ENCODE results near the gene SELENBP1.
"Not testable (repeated sequence)": the region's sequence is repeated elsewhere in the genome, so short reads cannot be mapped to it uniquely, and the experiment has no call there.

The SELENBP1 gene

DNA sequence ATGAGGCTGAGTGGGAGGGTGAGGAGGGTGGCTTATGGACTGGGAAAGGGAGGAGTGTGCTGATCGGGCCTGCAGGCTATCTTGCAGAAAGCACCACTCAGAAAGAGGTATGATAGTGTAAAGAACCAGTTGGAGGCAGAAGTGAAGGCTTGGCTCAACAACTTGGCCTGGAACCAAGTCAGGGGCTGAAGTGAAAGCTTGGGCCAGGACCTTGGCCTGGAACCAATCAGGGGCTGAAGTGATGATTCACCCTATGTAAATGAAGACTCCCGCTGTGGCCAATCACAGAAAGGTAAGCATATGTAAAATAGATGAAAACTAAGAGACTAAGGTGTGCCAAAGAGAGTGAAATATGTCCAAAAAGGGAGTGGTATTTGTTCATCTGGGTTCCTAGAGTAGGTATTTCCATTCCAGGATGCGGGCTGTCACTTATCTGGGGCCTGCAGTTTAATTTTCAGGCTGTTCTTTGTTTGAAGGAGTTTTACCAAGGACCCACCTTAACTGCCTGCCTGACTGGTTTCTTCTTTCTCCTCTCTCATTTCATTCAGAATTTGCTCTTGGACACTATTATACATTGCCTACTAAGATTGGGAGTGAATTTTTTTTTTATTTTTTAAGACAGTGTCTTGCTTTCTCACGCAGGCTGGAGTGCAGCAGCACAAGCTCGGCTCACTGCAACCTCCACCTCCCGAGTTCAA is 20.3 kb downstream of the SELENBP1 start:
- H3K9me3 ChIP-seq (ENCODE audit: control insufficient read depth, low read depth, low read length), result peaks cover 8% of the 10 kb centered on the region
- no peak overlapping the region for H3K4me3 ChIP-seq (ENCODE audit: low read length)
- no peak overlapping the region for H3K27ac ChIP-seq (ENCODE audit: low read length)
- H3K36me3 ChIP-seq (ENCODE audit: control insufficient read depth, low read depth, low read length), result no peaks in the 10 kb centered on the region
- peaks cover 5% of the 10 kb centered on the region for H3K4me1 ChIP-seq (ENCODE audit: control insufficient read depth, low read depth, low read length)
- H3K9ac ChIP-seq (ENCODE audit: low read length), result no peak overlapping the region
- H3K27me3 ChIP-seq (ENCODE audit: control insufficient read depth, insufficient read depth, low read length), result no peaks in the 10 kb centered on the region

DNA sequence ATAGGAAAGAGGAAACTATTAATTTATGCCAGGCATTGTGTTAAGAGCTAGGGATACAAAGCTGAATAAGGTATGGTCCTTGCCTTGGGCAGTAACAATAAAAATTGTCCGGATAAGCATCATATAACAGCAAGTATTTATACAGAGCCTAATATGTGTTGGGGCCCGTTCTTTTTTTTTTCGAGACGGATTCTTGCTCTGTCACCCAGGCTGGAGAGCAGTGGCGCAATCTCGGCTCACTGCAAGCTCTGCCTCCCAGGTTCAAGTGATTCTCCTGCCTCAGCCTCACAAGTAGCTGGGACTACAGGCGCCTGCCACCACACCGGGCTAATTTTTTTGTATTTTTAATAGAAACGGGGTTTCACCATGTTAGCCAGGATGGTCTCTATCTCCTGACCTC is 22.2 kb downstream of the SELENBP1 start:
- not testable (repeated sequence) for H3K27ac ChIP-seq (ENCODE audit: low read length); H3K9ac ChIP-seq (ENCODE audit: low read length); H3K9me3 ChIP-seq (ENCODE audit: control insufficient read depth, low read depth, low read length); H3K36me3 ChIP-seq (ENCODE audit: control insufficient read depth, low read depth, low read length); H3K4me3 ChIP-seq (ENCODE audit: low read length); H3K27me3 ChIP-seq (ENCODE audit: control insufficient read depth, insufficient read depth, low read length)
- H3K4me1 ChIP-seq (ENCODE audit: control insufficient read depth, low read depth, low read length), result peaks cover 13% of the 10 kb centered on the region

- Histone ChIP-seq H3K4me3 (ENCODE audit: low read length) (peak overlapping the region; percentile 64), H3K9me3 (ENCODE audit: control insufficient read depth, low read depth, low read length) (peaks cover 8% of the 10 kb centered on the region), H3K27ac (ENCODE audit: low read length) (peak overlapping the region; percentile 54), H3K36me3 (ENCODE audit: control insufficient read depth, low read depth, low read length) (peaks cover 25% of the 10 kb centered on the region), H3K9ac (ENCODE audit: low read length) (peak overlapping the region; percentile 89), H3K27me3 (ENCODE audit: control insufficient read depth, insufficient read depth, low read length) (no peaks in the 10 kb centered on the region), H3K4me1 (ENCODE audit: control insufficient read depth, low read depth, low read length) (peaks cover 13% of the 10 kb centered on the region)
Measured at GRCh38 chr1:151347523-151348246, 24.8 kb downstream of the SELENBP1 start.

GRCh38 chr1:151346769-151347522 is 25.6 kb downstream of the SELENBP1 start, which contains the start of gene RFX5:
Gene RFX5 (minus strand): TSS chr1:151347252. CDS start chr1:151346320, 932 bp downstream.
- peak within 1 kb of the TSS; percentile 98 for H3K27ac ChIP-seq (ENCODE audit: low read length)
- H3K4me1 ChIP-seq (ENCODE audit: control insufficient read depth, low read depth, low read length), result peaks cover 13% of the 10 kb centered on the region
- peak within 1 kb of the TSS; percentile 89 for H3K9ac ChIP-seq (ENCODE audit: low read length)
- H3K36me3 ChIP-seq (ENCODE audit: control insufficient read depth, low read depth, low read length), result peaks cover 32% of the 10 kb centered on the region
- H3K27me3 ChIP-seq (ENCODE audit: control insufficient read depth, insufficient read depth, low read length), result no peaks in the 10 kb centered on the region
- H3K4me3 ChIP-seq (ENCODE audit: low read length), result peak within 1 kb of the TSS; percentile 87
- peaks cover 3% of the 10 kb centered on the region for H3K9me3 ChIP-seq (ENCODE audit: control insufficient read depth, low read depth, low read length)

GRCh38 chr1:151346082-151346768 is 26.3 kb downstream of the SELENBP1 start:
- Histone ChIP-seq H3K27ac (ENCODE audit: low read length) (peak overlapping the region; percentile 98), H3K9me3 (ENCODE audit: control insufficient read depth, low read depth, low read length) (peaks cover 3% of the 10 kb centered on the region), H3K36me3 (ENCODE audit: control insufficient read depth, low read depth, low read length) (peaks cover 38% of the 10 kb centered on the region), H3K4me3 (ENCODE audit: low read length) (peak overlapping the region; percentile 87), H3K4me1 (ENCODE audit: control insufficient read depth, low read depth, low read length) (peaks cover 13% of the 10 kb centered on the region), H3K9ac (ENCODE audit: low read length) (peak overlapping the region; percentile 89), H3K27me3 (ENCODE audit: control insufficient read depth, insufficient read depth, low read length) (no peaks in the 10 kb centered on the region)

DNA sequence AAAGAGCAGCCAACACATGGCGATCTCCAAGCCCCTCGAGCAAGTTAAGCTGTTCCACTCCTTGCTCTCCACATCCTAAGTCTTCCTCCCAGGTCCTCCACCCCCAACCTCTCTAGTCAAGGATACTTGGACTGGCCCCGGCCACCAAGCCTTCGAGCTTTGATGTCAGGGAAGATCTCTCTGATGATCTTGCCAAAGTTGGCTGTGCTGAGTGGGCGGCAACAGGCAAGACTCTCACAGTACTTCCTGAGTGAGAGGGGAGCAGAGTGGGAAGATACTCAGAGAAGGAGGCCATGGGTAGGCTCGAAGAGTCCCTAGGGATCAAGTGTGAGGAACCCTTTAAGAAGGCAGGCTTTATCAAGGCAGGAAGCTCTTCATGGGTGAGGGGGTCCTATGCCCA is 28.2 kb downstream of the SELENBP1 start:
- no peak overlapping the region for H3K27ac ChIP-seq (ENCODE audit: low read length)
- no peaks in the 10 kb centered on the region for H3K9me3 ChIP-seq (ENCODE audit: control insufficient read depth, low read depth, low read length)
- H3K27me3 ChIP-seq (ENCODE audit: control insufficient read depth, insufficient read depth, low read length), result no peaks in the 10 kb centered on the region
- H3K9ac ChIP-seq (ENCODE audit: low read length), result no peak overlapping the region
- H3K4me3 ChIP-seq (ENCODE audit: low read length), result no peak overlapping the region
- H3K4me1 ChIP-seq (ENCODE audit: control insufficient read depth, low read depth, low read length), result peaks cover 13% of the 10 kb centered on the region
- H3K36me3 ChIP-seq (ENCODE audit: control insufficient read depth, low read depth, low read length), result peaks cover 38% of the 10 kb centered on the region

- no peak overlapping the region for H3K27ac ChIP-seq (ENCODE audit: low read length)
- H3K4me3 ChIP-seq (ENCODE audit: low read length), result no peak overlapping the region
- H3K27me3 ChIP-seq (ENCODE audit: control insufficient read depth, insufficient read depth, low read length), result no peaks in the 10 kb centered on the region
- H3K36me3 ChIP-seq (ENCODE audit: control insufficient read depth, low read depth, low read length), result peaks cover 38% of the 10 kb centered on the region
- H3K9me3 ChIP-seq (ENCODE audit: control insufficient read depth, low read depth, low read length), result no peaks in the 10 kb centered on the region
- no peak overlapping the region for H3K9ac ChIP-seq (ENCODE audit: low read length)
- peaks cover 13% of the 10 kb centered on the region for H3K4me1 ChIP-seq (ENCODE audit: control insufficient read depth, low read depth, low read length)
Measured at GRCh38 chr1:151343587-151343986, 28.9 kb downstream of the SELENBP1 start.

- Histone ChIP-seq H3K4me1 (ENCODE audit: control insufficient read depth, low read depth, low read length) (peaks cover 8% of the 10 kb centered on the region), H3K27me3 (ENCODE audit: control insufficient read depth, insufficient read depth, low read length) (no peaks in the 10 kb centered on the region), H3K9me3 (ENCODE audit: control insufficient read depth, low read depth, low read length) (no peaks in the 10 kb centered on the region), H3K36me3 (ENCODE audit: control insufficient read depth, low read depth, low read length) (peaks cover 38% of the 10 kb centered on the region), H3K27ac (ENCODE audit: low read length) (no peak overlapping the region), H3K9ac (ENCODE audit: low read length) (no peak overlapping the region), H3K4me3 (ENCODE audit: low read length) (no peak overlapping the region)
Measured at GRCh38 chr1:151342569-151342968, 29.9 kb downstream of the SELENBP1 start.

DNA sequence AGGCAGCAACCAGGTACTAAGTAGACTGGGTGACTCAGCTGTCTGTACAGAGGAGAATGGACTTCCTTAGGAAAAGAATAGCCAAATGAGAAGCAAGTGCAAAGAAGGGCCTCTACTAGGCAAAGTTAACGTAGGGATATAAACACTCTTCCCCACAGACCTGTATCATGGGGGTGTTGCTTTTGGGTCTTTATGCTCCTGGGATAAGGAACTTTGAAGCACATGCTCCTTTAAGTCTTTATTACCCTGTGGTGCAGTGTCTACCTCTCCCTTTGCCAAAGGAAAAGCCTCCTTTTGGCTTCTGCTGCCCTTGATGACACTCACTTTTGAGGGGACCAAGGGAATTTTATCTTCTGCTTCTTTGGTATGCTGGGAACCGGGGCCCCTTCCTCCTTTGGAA is 30.5 kb downstream of the SELENBP1 start:
- Histone ChIP-seq H3K27ac (ENCODE audit: low read length) (no peak overlapping the region), H3K4me3 (ENCODE audit: low read length) (no peak overlapping the region), H3K4me1 (ENCODE audit: control insufficient read depth, low read depth, low read length) (peaks cover 8% of the 10 kb centered on the region), H3K36me3 (ENCODE audit: control insufficient read depth, low read depth, low read length) (peaks cover 38% of the 10 kb centered on the region), H3K9ac (ENCODE audit: low read length) (no peak overlapping the region), H3K27me3 (ENCODE audit: control insufficient read depth, insufficient read depth, low read length) (no peaks in the 10 kb centered on the region), H3K9me3 (ENCODE audit: control insufficient read depth, low read depth, low read length) (no peaks in the 10 kb centered on the region)

GRCh38 chr1:151340870-151341754 is 31.4 kb downstream of the SELENBP1 start:
- no peaks in the 10 kb centered on the region for H3K27me3 ChIP-seq (ENCODE audit: control insufficient read depth, insufficient read depth, low read length)
- H3K4me3 ChIP-seq (ENCODE audit: low read length), result no peak overlapping the region
- H3K9me3 ChIP-seq (ENCODE audit: control insufficient read depth, low read depth, low read length), result no peaks in the 10 kb centered on the region
- H3K27ac ChIP-seq (ENCODE audit: low read length), result peak overlapping the region; percentile 4
- H3K9ac ChIP-seq (ENCODE audit: low read length), result no peak overlapping the region
- peaks cover 6% of the 10 kb centered on the region for H3K4me1 ChIP-seq (ENCODE audit: control insufficient read depth, low read depth, low read length)
- H3K36me3 ChIP-seq (ENCODE audit: control insufficient read depth, low read depth, low read length), result peaks cover 38% of the 10 kb centered on the region
